Prostate gland (tissue), 2 donors: ENCODE measurements around the gene STXBP6. TPM values are rescaled to one million over a fixed set of nuclear protein-coding genes. Genes with fewer than 3 reads are reported as not detected.

Experiments
- DNase-seq: peaks from one replicate; pipeline ENCODE4 v3.0.0-alpha.2; 2019; ENCODE audit warnings: low spot score
- H3K27ac ChIP-seq, 2 donors: fragments of 200-600 bp; sonication (generic); 2 replicates each; pipeline ENCODE4 v1.5.1; 2017 to 2019
- H3K27me3 ChIP-seq: fragments of 200-600 bp; sonication (generic); replicated peaks from 2 replicates; pipeline ENCODE4 v1.5.1; 2019; ENCODE audit not compliant: insufficient read depth
- H3K36me3 ChIP-seq, 2 donors: fragments of 200-600 bp; sonication (generic); 1 replicate in 1 of 2; 2 replicates in 1 of 2; pipeline versions ENCODE4 v1.5.1 to v1.8.1; 2017 to 2019
- H3K4me1 ChIP-seq: fragments of 200-600 bp; sonication (generic); replicated peaks from 2 replicates; pipeline ENCODE4 v1.5.1; 2019
- H3K4me3 ChIP-seq, 2 donors: fragments of 200-600 bp; sonication (generic); 2 replicates each; pipeline ENCODE4 v1.5.1; 2017 to 2019
- H3K9me3 ChIP-seq: fragments of 200-600 bp; sonication (generic); 2 replicates; pipeline ENCODE4 v1.5.1; 2017
- CTCF ChIP-seq, 4 experiments: fragments of 200-600 bp in 2 of 4; fragments of 450-650 bp in 2 of 4; sonication (generic) in 2 of 4; IDR thresholded peaks; 1 replicate in 3 of 4; 2 replicates in 1 of 4; pipeline ENCODE4 v1.5.1; 2016 to 2019; ENCODE audit warnings: antibody characterized with exemption in 4 of 4, mild to moderate bottlenecking in 2 of 4, moderate library complexity in 2 of 4
- POLR2A ChIP-seq: fragments of 450-650 bp; IDR thresholded peaks from one replicate; pipeline ENCODE4 v1.6.1; 2016; ENCODE audit warnings: antibody characterized with exemption, mild to moderate bottlenecking
- POLR2AphosphoS5 ChIP-seq: sonication (generic); formaldehyde crosslinking; IDR thresholded peaks from one replicate; pipeline ENCODE4 v1.6.1; 2017; ENCODE audit warnings: antibody characterized with exemption
- WGBS: methylation state at CpG from one replicate; pipeline ENCODE4 v1.1.5; 2018; 5-methylcytosine and 5-hydroxymethylcytosine counted together
- intact Hi-C: fragments of 100-400 bp; cut with DNase I; formaldehyde crosslinking; loops from one replicate; pipeline ENCODE4 v1.14.2; 2022
- total RNA-seq, 2 donors: library from RNA; depleted of rRNA; stranded (reverse); fragments of >200 nt; gene quantifications; one replicate each; pipeline ENCODE4 v1.1.0, GENCODE V29; 2016

The STXBP6 gene
- total RNA-seq, 2 donors from 2014 or later, result 12.4 to 32.3 TPM

GRCh38 chr14:24875991-24876878 is 173.7 kb downstream of the STXBP6 start:
- H3K9me3 ChIP-seq, result no peaks in the 10 kb centered on the region
- DNase-seq, result no peak
- no peaks in the 10 kb centered on the region for H3K27me3 ChIP-seq
- H3K27ac ChIP-seq, result no peak overlapping the region
- H3K4me3 ChIP-seq, result no peak overlapping the region
- H3K36me3 ChIP-seq, result no peaks in the 10 kb centered on the region
- H3K4me1 ChIP-seq, result no peaks in the 10 kb centered on the region
- 53% methylated on average over 4 of the region's 4 CpGs for WGBS
- intact Hi-C loops, result no loop called here
- TF ChIP-seq POLR2AphosphoS5, result no peak
- TF ChIP-seq POLR2A, result no peak
- no peak for TF ChIP-seq CTCF (IDR thresholded peaks at IDR 0.05)

GRCh38 chr14:24875203-24875838 is 174.6 kb downstream of the STXBP6 start:
- no peak for TF ChIP-seq CTCF (IDR thresholded peaks at IDR 0.05)
- no peak for TF ChIP-seq POLR2A
- TF ChIP-seq POLR2AphosphoS5, result no peak
- Histone ChIP-seq H3K4me1 (no peaks in the 10 kb centered on the region), H3K27me3 (no peaks in the 10 kb centered on the region), H3K36me3 (no peaks in the 10 kb centered on the region), H3K9me3 (no peaks in the 10 kb centered on the region), H3K27ac (no peak overlapping the region), H3K4me3 (no peak overlapping the region)
- intact Hi-C loops, result no loop called here
- WGBS, result 72% methylated on average over 4 of the region's 4 CpGs
- no peak for DNase-seq

- intact Hi-C loops, result no loop called here
- Histone ChIP-seq H3K4me1 (no peaks in the 10 kb centered on the region), H3K36me3 (no peaks in the 10 kb centered on the region), H3K27me3 (no peaks in the 10 kb centered on the region), H3K27ac (no peak overlapping the region), H3K4me3 (no peak overlapping the region), H3K9me3 (no peaks in the 10 kb centered on the region)
- no peak for DNase-seq
- no peak for TF ChIP-seq POLR2A
- no peak for TF ChIP-seq POLR2AphosphoS5
- TF ChIP-seq CTCF (IDR thresholded peaks at IDR 0.05), result no peak
- WGBS, result 93% methylated on average over 8 of the region's 8 CpGs
These were observed 175.3 kb downstream of the STXBP6 start for GRCh38 chr14:24874514-24875202.

- no peak for DNase-seq
- TF ChIP-seq POLR2AphosphoS5 (no peak), POLR2A (no peak), CTCF (IDR thresholded peaks at IDR 0.05) (no peak)
- no peak overlapping the region for H3K27ac ChIP-seq
- H3K4me1 ChIP-seq, result no peaks in the 10 kb centered on the region
- H3K9me3 ChIP-seq, result no peaks in the 10 kb centered on the region
- intact Hi-C loops, result no loop called here
- no peak overlapping the region for H3K4me3 ChIP-seq
- 93% methylated on average over 5 of the region's 5 CpGs for WGBS
- no peaks in the 10 kb centered on the region for H3K36me3 ChIP-seq
- no peaks in the 10 kb centered on the region for H3K27me3 ChIP-seq
These were observed 176.4 kb downstream of the STXBP6 start for GRCh38 chr14:24873551-24873950.
